DND-41 (cell line): ENCODE results near the gene TULP3.

Experiments
- EZH2 ChIP-seq: IDR thresholded peaks from 3 replicates; pipeline ENCODE4 v1.6.1; 2012; ENCODE audit warnings: borderline replicate concordance, low read depth, mild to moderate bottlenecking, moderate library complexity, low read length, inconsistent platforms; ENCODE audit not compliant: severe bottlenecking
- TF ChIP-seq, protein P1 (sequence below): IDR thresholded peaks from 2 replicates; pipeline ENCODE4 v1.5.1; 2012; ENCODE audit warnings: borderline replicate concordance, low read length, moderate library complexity, mild to moderate bottlenecking; ENCODE audit not compliant: poor library complexity, severe bottlenecking; ENCODE audit errors: extremely low read depth

DNA sequence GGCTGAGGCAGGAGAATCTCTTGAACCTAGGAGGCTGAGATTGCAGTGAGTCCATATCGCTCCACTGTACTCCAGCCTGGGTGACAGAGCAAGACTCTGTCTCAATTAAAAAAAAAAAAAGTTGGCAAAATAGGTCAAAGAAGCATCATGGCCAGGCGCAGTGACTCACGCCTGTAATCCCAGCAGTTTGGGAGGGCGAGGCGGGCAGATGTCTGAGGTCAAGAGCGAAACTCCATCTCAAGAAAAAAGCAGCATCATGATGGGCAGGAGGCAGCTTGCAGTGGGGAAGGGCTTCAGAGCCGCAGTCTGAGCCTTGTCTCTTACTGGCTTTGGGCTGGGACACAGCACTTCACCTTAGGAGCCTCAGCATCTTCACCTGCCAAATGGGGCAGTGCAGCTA lies 89.9 kb downstream of the TULP3 start:
- TF ChIP-seq, protein P1, sequence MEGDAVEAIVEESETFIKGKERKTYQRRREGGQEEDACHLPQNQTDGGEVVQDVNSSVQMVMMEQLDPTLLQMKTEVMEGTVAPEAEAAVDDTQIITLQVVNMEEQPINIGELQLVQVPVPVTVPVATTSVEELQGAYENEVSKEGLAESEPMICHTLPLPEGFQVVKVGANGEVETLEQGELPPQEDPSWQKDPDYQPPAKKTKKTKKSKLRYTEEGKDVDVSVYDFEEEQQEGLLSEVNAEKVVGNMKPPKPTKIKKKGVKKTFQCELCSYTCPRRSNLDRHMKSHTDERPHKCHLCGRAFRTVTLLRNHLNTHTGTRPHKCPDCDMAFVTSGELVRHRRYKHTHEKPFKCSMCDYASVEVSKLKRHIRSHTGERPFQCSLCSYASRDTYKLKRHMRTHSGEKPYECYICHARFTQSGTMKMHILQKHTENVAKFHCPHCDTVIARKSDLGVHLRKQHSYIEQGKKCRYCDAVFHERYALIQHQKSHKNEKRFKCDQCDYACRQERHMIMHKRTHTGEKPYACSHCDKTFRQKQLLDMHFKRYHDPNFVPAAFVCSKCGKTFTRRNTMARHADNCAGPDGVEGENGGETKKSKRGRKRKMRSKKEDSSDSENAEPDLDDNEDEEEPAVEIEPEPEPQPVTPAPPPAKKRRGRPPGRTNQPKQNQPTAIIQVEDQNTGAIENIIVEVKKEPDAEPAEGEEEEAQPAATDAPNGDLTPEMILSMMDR, result no peak
- no peak for TF ChIP-seq EZH2
